ENCODE results near the gene SLC66A2. TPM values are rescaled to one million over a fixed set of nuclear protein-coding genes. Genes with fewer than 3 reads are reported as not detected.

The SLC66A2 gene
- total RNA-seq: 39.7 and 51.9 TPM in 2 replicates

DNA sequence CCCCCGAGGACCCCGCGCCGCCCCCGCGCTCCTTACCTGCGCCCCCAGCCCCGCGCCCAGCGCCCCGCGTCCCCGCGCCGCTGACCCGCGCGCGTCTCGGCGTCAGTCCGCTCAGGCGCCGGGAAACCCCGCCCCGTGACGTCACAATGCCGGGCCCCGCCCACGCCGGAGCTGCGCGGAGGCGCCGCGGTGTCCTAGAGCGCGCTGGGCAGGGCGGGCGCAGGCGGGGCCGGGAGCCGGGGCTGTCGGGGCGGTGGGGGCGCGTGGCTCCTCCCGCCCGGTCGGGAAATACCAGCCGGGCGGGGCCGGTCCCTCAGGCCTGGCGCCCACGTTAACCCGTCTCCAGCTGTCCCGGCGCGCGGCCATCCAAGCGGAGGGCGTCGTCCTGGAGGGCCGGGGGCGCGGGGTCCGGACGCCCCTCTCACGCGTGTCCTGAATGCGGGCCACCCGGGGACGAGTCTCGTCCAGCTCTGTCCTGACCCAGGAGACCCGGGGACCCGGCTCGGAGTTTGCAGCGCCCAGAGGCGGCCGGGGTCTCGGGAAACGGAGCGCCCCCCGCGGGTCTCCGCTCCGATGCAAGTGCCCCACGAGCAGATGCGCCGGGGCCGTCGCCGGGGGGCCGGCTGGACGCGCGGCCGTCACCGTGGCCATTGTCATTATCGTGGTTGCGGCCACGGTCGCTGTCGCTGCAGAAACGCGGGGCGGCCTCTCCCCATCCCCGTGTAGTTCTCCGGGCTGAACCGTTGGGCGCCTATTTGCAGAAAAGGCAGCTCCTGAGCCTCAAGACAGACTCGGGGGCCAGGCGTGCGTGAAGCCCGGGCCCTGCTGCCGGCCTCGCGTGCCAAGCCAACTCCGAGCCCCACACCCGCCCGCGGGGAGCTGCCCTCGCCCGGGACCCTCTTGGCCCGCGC lies at the start of gene SLC66A2:
SLC66A2 (minus strand) TSS at position 109 of the 911 bp plus-strand sequence. CDS start 727 bp downstream, outside the sequence.

DNA sequence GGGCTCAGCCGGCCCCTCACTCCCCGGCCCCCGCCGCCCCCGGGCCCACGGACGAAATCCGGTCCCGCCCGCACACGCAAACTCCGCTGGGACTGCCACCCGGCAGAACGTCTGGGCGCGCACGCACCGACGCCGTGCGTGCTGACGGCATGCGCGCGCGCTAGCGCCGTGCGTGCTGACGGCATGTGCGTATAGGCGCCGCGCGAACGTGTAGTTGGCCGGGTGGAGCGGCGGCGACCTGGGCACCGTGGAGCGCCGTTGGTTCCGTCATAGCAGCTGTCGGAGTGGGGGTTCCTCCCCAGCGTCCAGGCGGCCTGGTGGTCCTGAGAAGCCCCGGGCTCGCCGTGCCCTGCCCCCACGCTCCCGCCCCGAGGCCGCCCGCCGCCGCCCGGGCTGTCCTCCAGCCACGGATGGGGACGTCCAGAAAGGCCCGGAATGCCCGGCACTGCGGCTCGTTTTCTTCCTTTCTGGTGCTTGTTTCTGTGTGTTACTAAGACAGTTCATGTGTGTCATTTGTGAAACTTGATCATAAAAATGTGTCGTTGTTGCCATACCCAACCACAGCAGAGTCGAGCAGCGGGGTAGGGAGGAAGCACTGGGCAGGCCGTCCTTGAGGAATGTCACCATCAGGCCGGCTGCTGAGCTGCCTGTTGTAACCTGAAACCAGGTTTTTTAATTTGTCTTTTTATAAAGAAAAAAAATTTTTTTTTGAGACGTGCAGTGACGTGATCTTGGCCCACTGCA lies 37.2 kb upstream of the SLC66A2 start, which contains the start of gene TXNL4A:
TXNL4A (minus strand) TSS at position 113 of the 744 bp plus-strand sequence. CDS start 171 bp downstream, outside the sequence.

DNA sequence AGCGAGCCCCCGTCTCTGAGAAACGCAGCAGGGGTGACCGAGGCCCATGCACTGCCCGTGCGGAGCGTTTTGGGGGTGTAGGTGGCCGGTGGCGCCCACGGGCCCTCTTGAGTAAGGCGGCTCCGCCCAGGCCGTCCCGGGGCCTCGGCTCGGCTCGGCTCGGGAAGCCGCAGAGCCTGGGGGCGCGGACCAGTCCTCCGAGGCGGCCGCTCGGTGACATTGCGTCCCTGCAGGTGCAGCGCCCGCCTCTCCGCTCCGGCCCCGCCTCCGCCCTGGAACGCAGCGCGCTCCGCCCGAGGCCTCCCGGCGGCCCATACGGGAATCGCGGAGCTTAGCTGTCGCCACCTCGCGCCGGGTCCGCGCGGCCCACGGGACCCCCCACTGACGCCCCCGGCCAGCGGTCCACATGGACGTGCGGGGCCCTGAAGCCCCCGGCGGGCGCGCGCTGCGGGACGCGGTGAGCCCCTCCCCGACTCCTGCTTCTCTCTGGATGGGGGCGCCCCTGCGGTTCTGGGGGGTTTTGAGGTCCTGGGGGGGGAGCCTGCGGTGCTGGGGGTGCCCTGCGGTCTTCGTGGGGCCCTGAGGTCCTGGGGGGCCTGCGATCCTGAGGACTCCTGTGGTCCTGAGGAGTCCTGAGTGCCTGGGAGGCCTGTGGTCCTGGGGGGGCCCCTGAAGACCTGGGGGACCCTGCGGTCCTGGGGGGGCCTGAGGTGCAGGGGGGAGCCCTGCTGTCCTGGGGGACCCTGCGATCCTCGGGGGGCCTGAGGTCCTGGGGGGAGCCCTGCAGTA lies 13.1 kb upstream of the SLC66A2 start, which contains the start of gene HSBP1L1:
HSBP1L1 (plus strand) TSS at position 314 of the 789 bp plus-strand sequence; CDS start at position 407, 93 bp downstream.

Other genes starting within 250 kb of the SLC66A2 start
- not detected in 2 replicates for gene KCNG2, start 153.7 kb downstream of the SLC66A2 start, total RNA-seq
- gene HSBP1L1, start 13.0 kb upstream of the SLC66A2 start, total RNA-seq: 20.8 and 27.8 TPM in 2 replicates
- gene TXNL4A, start 36.9 kb upstream of the SLC66A2 start, total RNA-seq: 16.1 and 41.6 TPM in 2 replicates
- 25.5 and 30.9 TPM in 2 replicates for gene RBFA, start 82.8 kb upstream of the SLC66A2 start, total RNA-seq
- gene ADNP2, start 157.6 kb upstream of the SLC66A2 start, total RNA-seq: 19.2 and 30.0 TPM in 2 replicates

All from placental epithelial cell (primary cell).